GM15510 (cell line): ENCODE data around the gene TRRAP.

Experiments
- POLR2A ChIP-seq: IDR thresholded peaks from 3 replicates; pipeline ENCODE4 v1.6.1; 2011; ENCODE audit warnings: borderline replicate concordance; ENCODE audit not compliant: insufficient read length; ENCODE audit errors: extremely low read depth

TRRAP gene

GRCh38 chr7:98875501-98875900 lies 2.8 kb upstream of the TRRAP start:
- no peak for TF ChIP-seq POLR2A

GRCh38 chr7:98877146-98877545 lies 1.2 kb upstream of the TRRAP start:
- no peak for TF ChIP-seq POLR2A

GRCh38 chr7:98877692-98878364 lies 504 bp upstream of the TRRAP start:
- TF ChIP-seq POLR2A: no peak

- peak; percentile 19 for TF ChIP-seq POLR2A
These were observed 1.1 kb downstream of the TRRAP start for GRCh38 chr7:98879198-98879978.

- TF ChIP-seq POLR2A: no peak
These were observed 1.6 kb downstream of the TRRAP start for GRCh38 chr7:98879979-98880315.

- no peak for TF ChIP-seq POLR2A
These were observed 2.2 kb downstream of the TRRAP start for GRCh38 chr7:98880485-98880884.

GRCh38 chr7:98881561-98882315 lies 3.4 kb downstream of the TRRAP start:
- TF ChIP-seq POLR2A: no peak

GRCh38 chr7:98884416-98884815 lies 6.1 kb downstream of the TRRAP start:
- no peak for TF ChIP-seq POLR2A

GRCh38 chr7:98887038-98887437 lies 8.7 kb downstream of the TRRAP start:
- no peak for TF ChIP-seq POLR2A

- no peak for TF ChIP-seq POLR2A
These were observed 14.3 kb downstream of the TRRAP start for GRCh38 chr7:98892609-98893008.

GRCh38 chr7:98899816-98900215 lies 21.5 kb downstream of the TRRAP start:
- no peak for TF ChIP-seq POLR2A

GRCh38 chr7:98900815-98901214 lies 22.5 kb downstream of the TRRAP start:
- TF ChIP-seq POLR2A: no peak

GRCh38 chr7:98902523-98902922 lies 24.2 kb downstream of the TRRAP start:
- TF ChIP-seq POLR2A: no peak

- no peak for TF ChIP-seq POLR2A
These were observed 24.9 kb downstream of the TRRAP start for GRCh38 chr7:98903246-98903645.

GRCh38 chr7:98907570-98907969 lies 29.2 kb downstream of the TRRAP start:
- TF ChIP-seq POLR2A: no peak

- TF ChIP-seq POLR2A: no peak
These were observed 30.3 kb downstream of the TRRAP start for GRCh38 chr7:98908585-98908984.

- TF ChIP-seq POLR2A: no peak
These were observed 31.2 kb downstream of the TRRAP start for GRCh38 chr7:98909487-98909886.

GRCh38 chr7:98910427-98910826 lies 32.1 kb downstream of the TRRAP start:
- TF ChIP-seq POLR2A: no peak
